MM.1S (cell line): Measurements from ENCODE around the gene DUOXA1.

Experiments used
- CTCF ChIP-seq: fragments of 300-600 bp; sonication (generic); IDR thresholded peaks from 2 replicates; pipeline ENCODE4 v1.5.1; 2016; ENCODE audit warnings: antibody characterized with exemption, low read length, mixed read lengths
- EZH2 ChIP-seq: fragments of 300-600 bp; sonication (generic); optimal IDR thresholded peaks from 2 replicates; pipeline ENCODE3; 2017; ENCODE audit warnings: low read depth, mild to moderate bottlenecking, antibody characterized with exemption, low read length, mixed read lengths
- EZH2phosphoT487 ChIP-seq: fragments of 300-600 bp; sonication (generic); IDR thresholded peaks from 2 replicates; pipeline ENCODE4 v1.6.1; 2018; ENCODE audit warnings: antibody characterized with exemption, low read length

GRCh38 chr15:45168751-45169551 is 39.3 kb upstream of the DUOXA1 start:
- no peak for TF ChIP-seq CTCF
- TF ChIP-seq EZH2, result no peak
- TF ChIP-seq EZH2phosphoT487, result no peak
